Renal cortex interstitium (tissue), 15 donors: ENCODE measurements around the gene ZNF429. TPM values are rescaled to one million over a fixed set of nuclear protein-coding genes. Genes with fewer than 3 reads are reported as not detected.
"Not testable (repeated sequence)": the region's sequence is repeated elsewhere in the genome, so short reads cannot be mapped to it uniquely, and the experiment has no call there.

Experiments used
- DNase-seq, 11 donors: peaks; one replicate each; pipeline ENCODE4 v3.0.0-alpha.2; 2013; ENCODE audit warnings: low read depth in 9 of 11, low spot score in 4 of 11; ENCODE audit errors: extremely low read depth in 1 of 11
- long read RNA-seq, 16 experiments: transcript quantifications; one replicate each; lab custom pipeline, GENCODE V29; 2026
- polyA plus RNA-seq, 3 donors: library from polyadenylated mRNA; unstranded; fragments of 120-200 nt; gene quantifications; one replicate each; pipeline ENCODE4 v1.2.1, GENCODE V29; 2013; ENCODE audit not compliant: insufficient read length in 3 of 3

The ZNF429 gene
- 10 to 100 TPM; 24.0 to 33.2 (median 31.9) TPM for polyA plus RNA-seq
- long read RNA-seq, donor 1, partial matches to known transcripts = 0 of 3 reads
- long read RNA-seq, donor 1, other reads (novel, unspliced or antisense) = 0 of 3 reads
- long read RNA-seq, donor 2, partial matches to known transcripts = 5 of 5 reads
- long read RNA-seq, donor 2, other reads (novel, unspliced or antisense) = 0 of 5 reads
- long read RNA-seq, donor 3, partial matches to known transcripts = 28 of 31 reads
- long read RNA-seq, donor 3, other reads (novel, unspliced or antisense) = 0 of 31 reads
- long read RNA-seq, donor 4, partial matches to known transcripts = 5 of 16 reads
- long read RNA-seq, donor 4, other reads (novel, unspliced or antisense) = 8 of 16 reads
- long read RNA-seq, donor 5, partial matches to known transcripts = 21 of 34 reads
- long read RNA-seq, donor 5, other reads (novel, unspliced or antisense) = 9 of 34 reads
- long read RNA-seq, donor 6, partial matches to known transcripts = 12 of 20 reads
- long read RNA-seq, donor 6, other reads (novel, unspliced or antisense) = 6 of 20 reads
- long read RNA-seq, donor 7, partial matches to known transcripts = 0 of 3 reads
- long read RNA-seq, donor 7, other reads (novel, unspliced or antisense) = 0 of 3 reads
- long read RNA-seq, donor 8, transcript ZNF429-201 (4 exons, 2,233 nt) = major isoform, 5 of 46 reads
- long read RNA-seq, donor 8, partial matches to known transcripts = 30 of 46 reads
- long read RNA-seq, donor 8, other reads (novel, unspliced or antisense) = 9 of 46 reads
- long read RNA-seq, donor 9, partial matches to known transcripts = 0 of 8 reads
- long read RNA-seq, donor 9, other reads (novel, unspliced or antisense) = 6 of 8 reads
- long read RNA-seq, donor 10, partial matches to known transcripts = 0 of 1 reads
- long read RNA-seq, donor 10, other reads (novel, unspliced or antisense) = 0 of 1 reads
- long read RNA-seq, donor 11, partial matches to known transcripts = 0 of 3 reads
- long read RNA-seq, donor 11, other reads (novel, unspliced or antisense) = 0 of 3 reads
- long read RNA-seq, donor 12, partial matches to known transcripts = 0 of 2 reads
- long read RNA-seq, donor 12, other reads (novel, unspliced or antisense) = 0 of 2 reads
- long read RNA-seq, donor 13, partial matches to known transcripts = 0 of 13 reads
- long read RNA-seq, donor 13, other reads (novel, unspliced or antisense) = 5 of 13 reads
- long read RNA-seq, donor 14, partial matches to known transcripts = 0 of 1 reads
- long read RNA-seq, donor 14, other reads (novel, unspliced or antisense) = 0 of 1 reads
- long read RNA-seq, donor 15 = 0 reads
- long read RNA-seq, donor 16, transcript ZNF429-201 (4 exons, 2,233 nt) = major isoform, 11 of 22 reads
- long read RNA-seq, donor 16, partial matches to known transcripts = 0 of 22 reads
- long read RNA-seq, donor 16, other reads (novel, unspliced or antisense) = 9 of 22 reads

DNA sequence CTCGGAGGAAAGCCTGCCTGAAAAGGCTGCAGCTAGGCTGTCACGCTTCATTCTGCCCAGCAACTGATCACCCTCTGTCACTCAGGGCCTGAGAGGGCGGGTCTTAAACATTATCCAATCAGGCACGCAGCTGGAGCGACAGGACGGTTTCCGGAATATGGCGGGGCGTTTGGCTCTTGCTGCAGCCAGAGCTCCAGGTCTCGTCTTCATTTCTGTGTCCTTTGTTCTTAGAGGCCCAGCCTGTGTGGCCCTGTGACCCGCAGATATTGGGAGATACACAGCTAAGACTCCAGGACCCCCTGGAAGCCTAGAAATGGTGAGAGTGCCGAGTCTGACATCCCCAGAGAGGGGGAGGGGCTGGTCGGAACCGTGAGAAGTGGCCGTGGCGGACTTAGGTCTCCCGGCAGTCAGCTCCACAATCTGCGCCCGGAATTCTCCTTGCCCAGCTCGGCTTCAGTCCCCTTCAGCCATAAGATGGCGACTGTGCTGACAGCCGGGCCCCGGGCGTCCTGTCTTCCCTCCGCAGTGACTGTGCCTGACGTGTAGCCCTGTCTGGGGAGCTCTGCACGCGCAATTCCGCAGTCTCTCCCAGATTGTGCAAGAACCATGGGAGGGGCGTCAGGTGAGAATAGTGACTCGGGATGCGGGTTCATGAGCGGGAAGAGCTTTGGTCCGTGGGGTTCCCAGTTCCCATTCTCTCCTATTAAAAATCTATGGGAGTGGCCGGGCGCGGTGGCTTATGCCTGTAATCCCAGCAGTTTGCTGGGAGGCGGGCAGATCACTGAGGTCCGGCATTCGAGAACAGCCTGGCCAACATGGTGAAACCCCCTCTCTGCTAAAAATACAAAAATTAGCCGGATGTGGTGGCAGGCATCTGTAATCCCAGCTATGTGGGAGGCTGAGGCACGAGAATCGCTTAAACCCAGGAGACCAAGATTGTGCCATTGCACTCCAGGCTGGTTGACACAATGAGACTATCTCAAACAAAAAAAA is at the start of gene ZNF429:
Gene ZNF429, plus strand, starts transcription at position 144 of the 993 bp plus-strand sequence. Its CDS starts 170 bp downstream, at position 314.
- peak; percentile 84 to 96 (median 90) for DNase-seq

DNA sequence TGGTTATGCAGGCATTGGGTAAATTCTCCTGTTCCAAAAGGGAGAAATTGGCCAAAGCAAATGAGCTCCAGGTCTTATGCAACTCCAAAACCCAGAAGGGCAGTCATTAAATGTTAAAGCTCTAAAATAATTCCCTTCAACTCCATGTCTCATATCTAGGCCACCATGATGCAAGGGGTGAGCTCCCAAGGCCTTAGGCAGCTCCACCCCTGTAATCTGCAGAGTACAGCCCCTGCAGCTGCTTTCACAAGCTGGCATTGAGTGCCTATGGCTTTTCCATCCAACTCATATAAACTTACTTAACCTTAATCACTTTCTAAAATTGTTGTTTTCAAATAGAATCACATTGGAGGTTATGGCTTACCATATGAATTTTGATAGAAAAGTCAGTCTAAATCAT is 44.7 kb upstream of the ZNF429 start:
- DNase-seq = no peak

DNA sequence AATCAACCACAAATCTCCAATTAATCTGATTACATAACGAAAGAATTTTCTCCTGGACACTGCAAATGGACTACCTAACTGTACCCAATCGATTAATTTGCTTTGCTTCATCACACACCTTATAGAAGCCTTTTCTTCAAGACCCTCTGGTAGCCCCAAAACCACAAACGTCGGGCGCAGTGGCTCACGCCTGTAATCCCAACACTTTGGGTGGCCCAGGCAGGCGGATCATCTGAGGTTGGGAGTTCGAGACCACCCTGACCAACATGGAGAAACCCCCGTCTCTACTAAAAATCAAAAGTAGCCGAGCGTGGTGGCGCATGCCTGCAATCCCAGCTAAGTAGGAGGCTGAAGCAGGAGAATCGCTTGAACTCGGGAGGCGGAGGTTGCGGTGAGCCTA is 42.9 kb upstream of the ZNF429 start:
- DNase-seq = no peak

DNA sequence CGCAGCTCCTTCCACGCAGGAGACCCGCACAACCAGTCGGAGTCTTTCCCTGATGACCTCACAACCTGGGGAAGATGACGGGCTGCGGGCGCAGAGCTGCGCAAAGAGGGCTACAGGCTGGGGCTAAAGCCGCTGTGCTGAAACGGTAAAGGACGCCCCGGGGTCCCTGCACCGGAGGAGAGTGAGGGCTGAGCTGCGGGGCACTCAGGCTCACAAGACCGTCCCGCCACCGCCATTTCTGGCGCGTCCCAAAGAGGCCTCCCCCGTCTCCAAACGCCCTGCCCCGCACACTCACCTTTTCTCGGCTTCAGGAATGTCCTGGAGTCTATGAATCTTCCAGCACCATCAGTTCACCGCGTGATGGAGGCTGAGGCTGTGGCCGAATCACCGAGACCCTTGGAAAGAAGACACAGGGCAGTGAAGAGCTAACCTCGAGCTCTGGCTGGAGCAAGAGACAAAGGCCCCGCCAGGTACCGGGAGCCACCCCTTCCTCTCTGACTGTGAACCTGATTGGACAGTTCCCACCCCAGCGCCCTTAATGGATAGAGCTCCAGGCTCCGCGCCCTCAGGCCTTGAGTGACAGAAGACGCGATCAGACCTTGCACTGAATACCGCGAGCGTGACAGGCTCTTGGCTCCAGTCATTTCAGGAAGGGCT is 41.8 kb upstream of the ZNF429 start:
- peak; percentile 62 to 87 (median 75) for DNase-seq

DNA sequence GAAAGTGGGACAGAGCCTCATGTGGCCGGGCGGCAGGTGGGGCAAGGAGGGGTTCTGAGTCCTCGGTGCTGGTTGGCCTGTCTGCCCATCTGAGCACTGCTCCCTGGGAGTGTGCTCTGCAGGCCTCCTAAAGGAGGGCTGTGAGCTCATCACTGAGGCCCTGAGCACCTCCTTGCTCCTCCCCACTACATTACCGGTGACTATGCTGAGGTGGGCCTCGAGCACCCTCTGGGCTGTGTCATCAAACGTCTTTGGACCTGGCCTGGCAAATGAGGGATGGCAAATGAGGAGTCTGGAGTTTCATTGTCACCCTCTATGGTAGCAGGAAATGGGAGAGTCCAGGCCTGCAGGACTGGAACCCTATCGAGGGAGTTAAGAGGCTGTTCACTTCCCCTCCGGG is 38.8 kb upstream of the ZNF429 start:
- no peak for DNase-seq

DNA sequence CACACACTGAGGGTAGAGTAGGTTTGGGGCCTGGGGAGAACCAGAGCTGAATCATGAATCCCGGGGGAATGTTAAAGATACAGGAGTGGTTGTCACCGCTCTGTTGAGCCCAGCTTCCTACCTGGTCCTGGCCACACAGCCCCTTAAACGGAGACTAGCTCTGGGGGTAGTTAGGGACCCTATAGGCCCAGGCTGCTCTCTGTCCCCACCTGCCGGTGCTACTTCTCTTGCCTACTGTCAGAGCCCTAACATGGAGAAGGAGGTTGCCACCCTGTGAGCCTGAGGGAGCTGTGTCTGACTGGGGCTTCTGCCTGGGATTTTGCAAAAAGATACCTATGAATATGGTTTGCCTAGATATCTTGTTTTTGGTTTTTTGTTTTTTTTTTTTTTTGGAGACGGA is 36.6 kb upstream of the ZNF429 start:
- DNase-seq = no peak

DNA sequence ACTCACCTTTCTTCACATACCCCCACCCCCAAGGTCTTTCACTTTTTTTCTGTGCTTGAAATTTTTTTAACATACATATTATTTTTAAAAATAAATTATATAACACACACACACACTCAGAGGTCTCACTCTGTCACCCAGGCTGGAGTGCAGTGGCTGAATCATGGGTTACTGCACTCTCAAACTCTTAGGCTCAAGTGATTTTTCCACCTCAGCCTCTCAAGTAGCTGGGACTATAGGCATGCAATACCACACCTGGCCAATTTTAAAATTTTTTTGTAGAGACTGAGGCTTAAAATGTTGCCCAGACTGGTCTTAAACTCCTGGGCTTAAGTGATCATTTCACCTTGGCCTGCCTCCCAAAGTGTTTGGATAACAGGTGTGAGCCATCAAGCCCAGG is 32.9 kb upstream of the ZNF429 start:
- DNase-seq = no peak

DNA sequence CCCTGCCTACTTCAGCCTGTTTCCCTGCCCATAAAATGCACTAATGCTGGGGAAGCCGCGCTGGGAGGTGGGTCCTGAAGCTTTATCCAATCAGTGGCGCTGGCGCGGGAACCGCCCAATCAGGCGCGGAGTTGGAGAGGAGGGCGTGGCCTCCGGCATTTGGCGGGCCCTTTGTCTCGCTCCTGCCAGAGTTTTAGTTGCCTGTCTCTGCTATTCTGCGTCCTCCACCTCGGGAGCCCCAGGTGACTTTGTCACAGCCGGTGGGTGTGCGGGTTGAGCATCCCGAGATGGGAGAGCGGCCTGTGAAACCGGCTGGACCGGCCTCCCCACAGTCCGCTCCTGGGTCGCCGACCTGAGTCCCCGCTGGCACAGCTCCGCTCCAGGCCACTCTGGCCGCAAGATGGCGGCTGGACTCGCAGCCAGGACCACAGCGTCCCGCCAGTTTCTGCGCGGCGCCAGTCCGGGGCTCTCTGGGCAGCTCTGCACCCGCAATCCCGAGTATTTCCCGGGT is 30.7 kb upstream of the ZNF429 start:
- DNase-seq = peak; percentile 77 to 90 (median 85)

DNA sequence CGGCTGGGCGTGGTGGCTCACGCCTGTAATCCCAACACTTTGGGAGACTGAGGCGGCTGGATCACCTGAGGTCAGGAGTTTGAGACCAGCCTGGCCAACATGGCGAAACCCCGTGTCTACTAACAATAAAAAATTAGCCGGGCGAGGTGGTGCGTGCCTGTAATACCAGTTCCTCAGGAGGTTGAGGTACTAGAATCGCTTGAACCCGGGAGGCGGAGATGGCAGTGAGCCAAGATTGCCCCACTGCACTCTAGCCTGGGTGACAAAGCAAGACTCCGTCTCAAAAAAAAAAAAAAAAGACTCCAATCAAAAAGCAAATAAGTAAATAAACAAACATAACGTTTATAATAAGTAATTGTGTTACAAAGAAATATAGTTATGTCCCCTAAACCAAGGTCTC is 23.0 kb upstream of the ZNF429 start:
- DNase-seq = not testable (repeated sequence)

DNA sequence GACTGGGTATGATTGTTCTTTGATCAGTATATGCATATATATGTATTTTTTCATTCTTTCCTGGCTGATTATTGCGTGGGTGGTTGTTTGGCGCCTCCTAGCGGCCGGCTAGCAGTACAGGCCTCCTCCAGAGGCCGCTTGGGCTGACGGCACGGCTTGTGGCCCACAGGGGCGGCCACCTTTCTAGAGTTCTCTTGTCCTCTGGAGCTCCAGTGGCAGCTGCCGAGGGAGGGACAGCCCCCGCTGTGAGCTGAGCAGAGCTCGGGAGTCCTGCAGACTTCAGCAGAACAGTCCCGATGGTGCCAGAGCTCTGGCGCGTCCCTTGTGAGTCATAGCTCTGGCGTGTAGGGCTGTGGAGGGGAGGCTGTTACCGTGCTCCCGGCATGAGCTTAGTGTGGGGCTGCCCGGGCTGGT is 22.5 kb upstream of the ZNF429 start:
- DNase-seq = no peak

DNA sequence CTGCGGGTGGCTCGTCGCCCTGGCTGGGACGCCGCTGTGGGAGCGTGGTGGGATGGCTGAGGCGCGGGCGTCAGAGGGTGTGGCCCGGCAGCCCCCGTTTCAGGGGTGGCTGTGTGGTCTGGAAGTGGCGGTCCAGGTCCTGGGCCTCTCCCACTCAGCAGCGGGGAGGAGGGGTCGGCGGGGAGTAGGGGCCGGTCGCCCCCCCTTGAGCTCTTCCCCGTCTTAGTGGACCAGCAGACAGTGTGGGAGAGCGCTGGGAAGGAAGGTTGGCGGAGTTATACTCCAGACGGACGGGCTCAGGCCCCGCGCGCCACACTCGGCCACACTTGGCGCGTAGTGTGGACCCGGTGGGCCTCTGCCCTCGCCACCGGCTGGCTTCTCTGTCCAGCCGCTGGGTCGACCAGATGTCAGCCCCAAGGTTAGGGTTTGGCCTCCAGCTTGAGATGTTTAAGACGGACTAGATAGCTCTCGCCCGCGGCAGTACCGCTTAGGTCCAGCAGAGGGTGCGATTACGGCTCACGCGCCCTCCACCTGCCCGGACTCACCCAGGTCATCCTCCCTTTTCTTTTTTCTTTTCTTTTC is 21.7 kb upstream of the ZNF429 start:
- DNase-seq = no peak

DNA sequence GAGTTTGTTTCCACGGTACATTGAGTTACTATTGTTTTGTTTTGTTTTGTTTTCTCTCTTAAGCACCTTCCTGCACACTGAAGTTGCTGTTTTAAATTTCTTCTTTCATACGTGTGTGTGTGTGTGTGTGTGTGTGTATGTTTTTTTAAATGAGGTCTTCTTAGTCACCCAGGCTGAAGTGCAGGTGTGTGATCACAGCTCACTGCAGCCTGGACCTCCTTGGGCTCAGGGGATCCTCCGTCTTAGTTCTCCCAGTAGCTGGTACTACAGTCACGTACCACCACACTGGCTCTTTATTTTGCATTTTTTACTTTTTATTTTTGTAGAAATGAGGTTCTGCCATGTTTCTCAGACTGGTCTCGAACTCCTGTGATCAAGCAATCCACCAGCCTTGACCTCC is 20.8 kb upstream of the ZNF429 start:
- DNase-seq = no peak

DNA sequence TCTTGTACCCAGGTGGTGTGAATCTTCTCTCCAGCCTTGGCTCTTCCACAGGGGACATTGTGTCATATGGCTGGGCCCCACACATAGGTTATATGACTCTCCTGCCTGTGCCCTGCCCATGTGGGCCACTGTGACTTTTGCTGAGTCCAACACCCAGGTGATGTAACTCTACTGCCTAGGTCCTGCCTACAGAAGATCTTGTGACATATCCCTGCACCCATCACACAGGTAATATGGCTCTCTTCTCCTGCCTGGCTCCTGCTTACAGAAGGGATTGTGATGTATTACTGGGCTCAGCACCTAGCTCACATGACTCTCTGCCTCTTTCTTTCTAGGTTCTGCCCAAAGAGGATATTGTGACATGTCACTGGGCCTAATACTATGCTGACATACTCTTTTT is 19.5 kb upstream of the ZNF429 start:
- no peak for DNase-seq

DNA sequence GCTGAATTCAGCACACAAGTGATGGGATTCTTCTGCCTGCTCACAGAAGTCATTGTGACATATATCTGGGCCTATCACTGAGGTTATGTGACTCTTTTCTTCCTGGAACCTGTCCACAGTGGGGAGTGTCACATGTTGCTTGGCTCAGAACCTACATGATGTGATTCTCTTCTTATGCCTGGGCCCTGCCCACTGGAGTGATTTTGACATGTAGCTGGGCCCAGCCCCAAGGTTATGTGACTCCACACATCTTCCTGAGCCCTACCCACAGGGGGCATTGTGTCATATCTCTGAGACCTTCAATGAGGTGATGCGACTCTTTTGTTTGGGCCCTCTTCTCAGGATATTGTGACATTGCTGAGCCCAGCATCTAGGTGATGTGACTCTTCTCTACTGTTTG is 17.4 kb upstream of the ZNF429 start:
- no peak for DNase-seq

DNA sequence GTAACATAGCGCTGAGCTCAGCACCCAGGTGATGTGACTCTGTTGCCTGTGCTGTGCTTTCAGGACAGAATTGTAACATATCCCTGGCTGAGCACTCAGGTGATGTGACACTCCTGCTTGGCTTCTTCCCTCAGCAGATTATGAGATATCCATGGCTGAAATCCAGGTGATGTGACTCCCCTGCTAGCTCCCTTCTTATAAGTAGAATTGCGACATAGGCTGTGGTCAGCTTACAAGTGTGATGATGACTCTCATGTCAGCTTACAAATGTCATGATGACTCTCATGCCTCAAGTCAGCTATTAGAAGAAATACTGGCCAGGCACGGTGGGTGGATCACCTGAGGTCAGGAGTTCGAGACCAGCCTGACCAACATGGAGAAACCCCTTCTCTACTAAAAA is 14.3 kb upstream of the ZNF429 start:
- DNase-seq = no peak

DNA sequence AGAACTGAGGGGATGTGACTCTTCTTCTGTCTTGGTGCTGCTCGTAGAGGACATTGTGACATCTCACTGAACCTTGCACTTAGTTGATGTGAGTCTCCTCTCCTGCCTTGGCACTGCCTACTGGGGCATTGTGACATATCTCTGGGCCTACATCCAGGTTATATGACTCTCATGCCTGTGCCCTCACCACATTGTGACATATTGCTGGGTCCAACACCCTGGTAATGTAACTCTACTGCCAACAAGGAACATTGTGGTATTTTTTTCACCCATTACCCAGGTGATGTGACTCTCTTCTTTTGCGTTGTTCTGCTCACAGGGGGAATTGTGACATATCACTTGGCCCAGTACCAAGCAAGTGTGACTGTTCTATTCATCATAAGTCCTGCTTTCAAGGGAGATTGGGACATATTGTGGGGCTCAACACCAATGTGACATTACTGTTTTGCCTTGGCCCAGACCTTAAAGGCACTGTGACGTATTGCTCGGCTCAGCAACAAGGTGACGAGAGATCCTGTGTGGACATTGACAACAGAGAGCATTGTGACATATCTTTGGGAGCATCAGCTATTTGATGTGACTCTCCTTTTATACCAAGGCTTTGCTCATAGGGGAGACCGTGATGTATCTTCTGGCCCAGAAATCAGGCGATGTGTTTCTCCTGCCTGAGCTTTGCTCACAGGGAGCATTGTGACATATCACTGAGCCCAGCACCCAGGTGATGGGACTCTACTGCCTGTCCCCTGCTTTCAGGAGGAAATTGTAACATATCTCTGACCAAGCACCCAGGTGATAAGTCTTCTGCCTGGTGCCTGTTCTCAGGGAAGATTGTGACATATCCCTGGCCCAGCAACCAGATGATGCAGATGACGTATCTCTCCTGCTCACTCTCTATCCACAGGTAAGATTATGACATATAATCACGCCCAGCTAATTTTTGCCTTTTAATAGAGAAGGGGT is 12.2 kb upstream of the ZNF429 start:
- no peak for DNase-seq
